Measurements from ENCODE around the gene B3GLCT. TPM values are rescaled to one million over a fixed set of nuclear protein-coding genes. Genes with fewer than 3 reads are reported as not detected.

Gene B3GLCT
- total RNA-seq, 1 experiment from 2014 or later: 3.2 TPM

DNA sequence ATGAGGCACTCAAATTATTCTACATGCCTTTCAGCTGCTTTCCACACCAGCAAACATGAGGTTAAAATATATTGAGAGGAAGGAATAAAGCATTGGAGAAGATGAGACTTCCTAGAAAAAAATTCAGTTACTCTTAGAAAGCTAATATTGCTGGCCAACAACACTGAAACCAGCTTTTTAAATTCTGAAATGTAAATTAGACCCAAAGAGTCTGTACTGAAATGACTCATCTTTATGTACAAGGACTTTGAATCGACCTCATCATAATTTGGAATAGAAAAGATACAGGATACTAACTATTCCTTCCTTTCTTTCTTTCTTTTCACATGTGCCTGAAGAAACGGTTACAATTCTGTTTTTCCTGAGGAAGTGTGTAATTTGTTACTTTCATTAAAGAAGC, 31.6 kb upstream of the B3GLCT start:
- Histone ChIP-seq H3F3A (ENCODE audit: low read length, unreplicated experiment) (no peaks in the 10 kb centered on the region), H3K27me3 (ENCODE audit: low read length) (no peaks in the 10 kb centered on the region), H3K27ac (ENCODE audit: low read length) (no peak overlapping the region), H3K9me3 (ENCODE audit: low read length) (no peaks in the 10 kb centered on the region), H3K79me2 (ENCODE audit: low read length) (no peaks in the 10 kb centered on the region), H4K20me1 (ENCODE audit: low read length) (no peaks in the 10 kb centered on the region), H3K4me1 (ENCODE audit: insufficient read depth, low read length) (peaks cover 51% of the 10 kb centered on the region), H3K36me3 (ENCODE audit: low read depth, low read length) (no peaks in the 10 kb centered on the region), H3K4me3 (ENCODE audit: low read length) (no peak overlapping the region), H3K9ac (ENCODE audit: low read length) (no peak overlapping the region), H3K9me2 (replicated peaks; ENCODE audit: low read length) (no peaks in the 10 kb centered on the region), H2AFZ (ENCODE audit: low read length) (no peak overlapping the region), H3K4me2 (ENCODE audit: low read length) (0 out of 2 replicates have a peak overlapping the region, but pooled peaks have one; percentile 44)
- no peak for DNase-seq
- POLR2A ChIA-PET (ENCODE audit: unreplicated experiment): no interaction called here
- intact Hi-C loops (cut with micrococcal nuclease): no loop called here
- no peak for TF ChIP-seq EZH2 (IDR thresholded peaks at IDR 0.05; ENCODE audit: low read length, unreplicated experiment)
- TF ChIP-seq EZH2phosphoT487 (IDR thresholded peaks at IDR 0.05; ENCODE audit: borderline replicate concordance, low read length): no peak
- TF ChIP-seq, protein P1, sequence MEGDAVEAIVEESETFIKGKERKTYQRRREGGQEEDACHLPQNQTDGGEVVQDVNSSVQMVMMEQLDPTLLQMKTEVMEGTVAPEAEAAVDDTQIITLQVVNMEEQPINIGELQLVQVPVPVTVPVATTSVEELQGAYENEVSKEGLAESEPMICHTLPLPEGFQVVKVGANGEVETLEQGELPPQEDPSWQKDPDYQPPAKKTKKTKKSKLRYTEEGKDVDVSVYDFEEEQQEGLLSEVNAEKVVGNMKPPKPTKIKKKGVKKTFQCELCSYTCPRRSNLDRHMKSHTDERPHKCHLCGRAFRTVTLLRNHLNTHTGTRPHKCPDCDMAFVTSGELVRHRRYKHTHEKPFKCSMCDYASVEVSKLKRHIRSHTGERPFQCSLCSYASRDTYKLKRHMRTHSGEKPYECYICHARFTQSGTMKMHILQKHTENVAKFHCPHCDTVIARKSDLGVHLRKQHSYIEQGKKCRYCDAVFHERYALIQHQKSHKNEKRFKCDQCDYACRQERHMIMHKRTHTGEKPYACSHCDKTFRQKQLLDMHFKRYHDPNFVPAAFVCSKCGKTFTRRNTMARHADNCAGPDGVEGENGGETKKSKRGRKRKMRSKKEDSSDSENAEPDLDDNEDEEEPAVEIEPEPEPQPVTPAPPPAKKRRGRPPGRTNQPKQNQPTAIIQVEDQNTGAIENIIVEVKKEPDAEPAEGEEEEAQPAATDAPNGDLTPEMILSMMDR (conservative IDR thresholded peaks at IDR 0.05; ENCODE audit: low read depth, low read length): no peak
- ATAC-seq: no peak
- no TSS peak for BruUV-seq (replicated peaks)
- CTCF ChIA-PET: no interaction called here

DNA sequence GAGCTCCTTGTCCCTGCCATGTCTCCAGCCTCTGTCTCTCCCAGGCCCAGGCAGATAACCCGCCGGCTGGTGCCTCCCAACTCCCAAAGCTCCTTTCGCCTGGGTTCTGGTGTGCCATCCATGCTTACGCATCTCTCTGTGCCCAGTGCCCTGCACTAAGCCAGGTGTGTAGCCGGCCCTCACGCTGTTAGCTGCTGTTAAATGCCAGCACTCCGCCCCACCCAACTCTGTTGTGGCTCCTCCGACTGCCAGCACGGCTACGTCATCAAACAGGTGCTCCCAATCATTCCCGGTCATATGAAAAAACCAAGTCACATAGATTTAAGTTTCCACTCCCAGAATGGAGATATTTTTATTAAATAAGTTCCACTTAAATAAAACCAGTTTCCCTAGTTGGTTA, 31.0 kb upstream of the B3GLCT start:
- no peaks in the 10 kb centered on the region for H3K27me3 ChIP-seq (ENCODE audit: low read length)
- H4K20me1 ChIP-seq (ENCODE audit: low read length): no peaks in the 10 kb centered on the region
- TF ChIP-seq EZH2phosphoT487 (IDR thresholded peaks at IDR 0.05; ENCODE audit: borderline replicate concordance, low read length): no peak
- TF ChIP-seq, protein P1 (conservative IDR thresholded peaks at IDR 0.05; ENCODE audit: low read depth, low read length): no peak
- no peak for TF ChIP-seq EZH2 (IDR thresholded peaks at IDR 0.05; ENCODE audit: low read length, unreplicated experiment)
- POLR2A ChIA-PET (ENCODE audit: unreplicated experiment): no interaction called here
- no peak overlapping the region for H3K27ac ChIP-seq (ENCODE audit: low read length)
- H3K9me2 ChIP-seq (replicated peaks; ENCODE audit: low read length): no peaks in the 10 kb centered on the region
- peaks cover 55% of the 10 kb centered on the region for H3K4me1 ChIP-seq (ENCODE audit: insufficient read depth, low read length)
- H3K9ac ChIP-seq (ENCODE audit: low read length): no peak overlapping the region
- H3K4me3 ChIP-seq (ENCODE audit: low read length): no peak overlapping the region
- CTCF ChIA-PET: no interaction called here
- H3K79me2 ChIP-seq (ENCODE audit: low read length): no peaks in the 10 kb centered on the region
- H3K4me2 ChIP-seq (ENCODE audit: low read length): no peak overlapping the region
- ATAC-seq (no peak), DNase-seq (no peak)
- intact Hi-C loops (cut with micrococcal nuclease): no loop called here
- H3K9me3 ChIP-seq (ENCODE audit: low read length): no peaks in the 10 kb centered on the region
- no peak overlapping the region for H2AFZ ChIP-seq (ENCODE audit: low read length)
- H3K36me3 ChIP-seq (ENCODE audit: low read depth, low read length): no peaks in the 10 kb centered on the region
- no TSS peak for BruUV-seq (replicated peaks)
- H3F3A ChIP-seq (ENCODE audit: low read length, unreplicated experiment): no peaks in the 10 kb centered on the region

DNA sequence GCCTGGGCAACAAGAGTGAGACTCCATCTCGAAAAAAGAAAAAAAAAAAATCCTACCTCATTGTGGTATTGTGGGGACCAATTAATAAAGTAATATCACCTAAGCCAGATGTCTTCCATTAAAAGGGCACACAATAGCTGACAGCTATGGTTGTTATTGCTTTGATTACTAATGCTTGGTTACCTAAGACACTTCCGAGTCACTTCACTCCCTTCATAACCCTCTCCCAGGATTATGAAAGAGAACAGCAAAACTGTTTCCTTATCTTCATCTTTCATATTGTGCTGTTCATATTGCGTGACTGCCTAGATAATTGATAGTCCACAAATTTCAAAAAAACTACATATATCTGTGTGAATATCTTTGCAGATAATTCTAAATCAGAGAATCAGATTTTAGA, 27.8 kb upstream of the B3GLCT start:
- TF ChIP-seq EZH2phosphoT487 (IDR thresholded peaks at IDR 0.05; ENCODE audit: borderline replicate concordance, low read length) (no peak), EZH2 (IDR thresholded peaks at IDR 0.05; ENCODE audit: low read length, unreplicated experiment) (no peak)
- TF ChIP-seq, protein P1 (conservative IDR thresholded peaks at IDR 0.05; ENCODE audit: low read depth, low read length): no peak
- POLR2A ChIA-PET (ENCODE audit: unreplicated experiment): no interaction called here
- H4K20me1 ChIP-seq (ENCODE audit: low read length): no peaks in the 10 kb centered on the region
- H3F3A ChIP-seq (ENCODE audit: low read length, unreplicated experiment): no peaks in the 10 kb centered on the region
- no peaks in the 10 kb centered on the region for H3K79me2 ChIP-seq (ENCODE audit: low read length)
- no peaks in the 10 kb centered on the region for H3K9me2 ChIP-seq (replicated peaks; ENCODE audit: low read length)
- 0 out of 2 replicates have a peak overlapping the region, but pooled peaks have one; percentile 13 for H3K4me3 ChIP-seq (ENCODE audit: low read length)
- H3K27ac ChIP-seq (ENCODE audit: low read length): peak overlapping the region; percentile 56
- H3K9me3 ChIP-seq (ENCODE audit: low read length): no peaks in the 10 kb centered on the region
- peak; percentile 65 for DNase-seq
- peak overlapping the region; percentile 52 for H3K4me2 ChIP-seq (ENCODE audit: low read length)
- H3K9ac ChIP-seq (ENCODE audit: low read length): no peak overlapping the region
- CTCF ChIA-PET: no interaction called here
- intact Hi-C loops (cut with micrococcal nuclease): loop anchor here (1.0 kb wide), 2 partner anchors 10 to 27 kb away; partner anchors contain the start of gene B3GLCT
- peak; percentile 60 for ATAC-seq
- no peak overlapping the region for H2AFZ ChIP-seq (ENCODE audit: low read length)
- peaks cover 44% of the 10 kb centered on the region for H3K4me1 ChIP-seq (ENCODE audit: insufficient read depth, low read length)
- H3K27me3 ChIP-seq (ENCODE audit: low read length): no peaks in the 10 kb centered on the region
- BruUV-seq (replicated peaks): TSS peak; percentile 88
- no peaks in the 10 kb centered on the region for H3K36me3 ChIP-seq (ENCODE audit: low read depth, low read length)

Measured in PC-3 (cell line).